OCI-LY3 (cell line): ENCODE measurements around the gene TBX2.
"Not testable (repeated sequence)": the region's sequence is repeated elsewhere in the genome, so short reads cannot be mapped to it uniquely, and the experiment has no call there.

Experiments used
- H2AFZ ChIP-seq: fragments of 200-600, 300-600 bp; shearing (Covaris generic); 2 replicates; pipeline ENCODE4 v1.6.0; 2014; ENCODE audit warnings: antibody characterized with exemption, low read depth, low read length
- H3K27ac ChIP-seq: fragments of 200-600, 300-600 bp; sonication (generic); 2 replicates; pipeline ENCODE4 v1.5.1; 2014; ENCODE audit warnings: mild to moderate bottlenecking, low read length, moderate library complexity, mixed read lengths
- H3K27me3 ChIP-seq: fragments of 200-600, 300-600 bp; sonication (generic); 2 replicates; pipeline ENCODE4 v1.6.1; 2014; ENCODE audit warnings: low read depth, low read length, mixed read lengths
- H3K36me3 ChIP-seq: fragments of 200-600, 300-600 bp; sonication (generic); replicated peaks from 2 replicates; pipeline ENCODE3; 2014; ENCODE audit warnings: low read depth, low read length, mixed read lengths
- H3K4me1 ChIP-seq: fragments of 300-600, 200-600 bp; sonication (generic); 2 replicates; pipeline ENCODE4 v1.6.1; 2014; ENCODE audit warnings: low read length, mixed read lengths
- H3K4me2 ChIP-seq: fragments of 200-600, 300-600 bp; sonication (generic); 2 replicates; pipeline ENCODE4 v1.6.1; 2014; ENCODE audit warnings: low read length, mixed read lengths
- H3K4me3 ChIP-seq: fragments of 300-600, 200-600 bp; sonication (generic); 2 replicates; pipeline ENCODE4 v1.5.1; 2014; ENCODE audit warnings: antibody characterized with exemption, mild to moderate bottlenecking, low read length, moderate library complexity
- H3K79me2 ChIP-seq: fragments of 300-600, 200-600 bp; shearing (Covaris generic); 2 replicates; pipeline ENCODE4 v1.6.1; 2014; ENCODE audit warnings: mild to moderate bottlenecking, low read length, mixed read lengths
- H3K9ac ChIP-seq: fragments of 300-600, 200-600 bp; shearing (Covaris generic); 2 replicates; pipeline ENCODE4 v1.6.0; 2014; ENCODE audit warnings: mild to moderate bottlenecking, low read length, moderate library complexity
- H3K9me3 ChIP-seq: fragments of 200-600, 300-600 bp; shearing (Covaris generic); 2 replicates; pipeline ENCODE4 v1.6.1; 2014; ENCODE audit warnings: low read length, mixed read lengths; ENCODE audit not compliant: insufficient read depth
- H4K20me1 ChIP-seq: fragments of 200-600, 300-600 bp; sonication (generic); 2 replicates; pipeline ENCODE4 v1.6.1; 2016; ENCODE audit warnings: low read length, mixed read lengths; ENCODE audit not compliant: insufficient read depth
- EZH2phosphoT487 ChIP-seq: fragments of 200-600 bp; shearing (Covaris generic); IDR thresholded peaks from 2 replicates; pipeline ENCODE4 v1.6.1; 2018; ENCODE audit warnings: antibody characterized with exemption, mixed run types, low read depth
- TF ChIP-seq, protein P1 (sequence below): fragments of 200-600, 300-600 bp; sonication (generic); IDR thresholded peaks from 2 replicates; pipeline ENCODE4 v1.5.1; 2014; ENCODE audit warnings: antibody characterized with exemption, low read length, low read depth

The TBX2 gene

DNA sequence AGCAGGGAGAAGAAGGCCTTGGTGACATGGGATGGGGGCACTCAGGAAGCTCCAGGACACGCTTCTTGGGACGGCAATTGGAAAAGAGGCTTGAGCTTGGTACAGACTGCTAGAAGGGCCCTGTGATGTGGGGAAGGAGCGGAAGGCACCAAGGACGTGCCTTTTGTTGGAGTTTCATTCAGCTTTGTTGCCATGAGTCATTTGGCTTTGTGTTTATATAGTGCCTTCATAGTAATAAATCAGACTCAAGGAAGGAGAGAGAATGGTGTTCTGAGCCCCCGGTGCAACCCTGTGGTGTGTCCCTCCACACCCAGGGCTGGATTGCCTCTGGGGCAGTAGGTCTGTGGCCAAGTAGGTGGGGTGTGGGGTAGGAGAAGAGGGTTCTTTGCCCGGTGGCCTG, 45.2 kb downstream of the TBX2 start:
- Histone ChIP-seq H3K9ac (no peak overlapping the region), H3K4me3 (no peak overlapping the region), H3K79me2 (no peaks in the 10 kb centered on the region), H3K4me2 (no peak overlapping the region), H3K4me1 (peaks cover 15% of the 10 kb centered on the region), H3K9me3 (no peaks in the 10 kb centered on the region), H2AFZ (no peak overlapping the region), H3K36me3 (no peaks in the 10 kb centered on the region), H4K20me1 (no peaks in the 10 kb centered on the region), H3K27ac (no peak overlapping the region), H3K27me3 (no peaks in the 10 kb centered on the region)
- TF ChIP-seq EZH2phosphoT487 = no peak
- TF ChIP-seq, protein P1, sequence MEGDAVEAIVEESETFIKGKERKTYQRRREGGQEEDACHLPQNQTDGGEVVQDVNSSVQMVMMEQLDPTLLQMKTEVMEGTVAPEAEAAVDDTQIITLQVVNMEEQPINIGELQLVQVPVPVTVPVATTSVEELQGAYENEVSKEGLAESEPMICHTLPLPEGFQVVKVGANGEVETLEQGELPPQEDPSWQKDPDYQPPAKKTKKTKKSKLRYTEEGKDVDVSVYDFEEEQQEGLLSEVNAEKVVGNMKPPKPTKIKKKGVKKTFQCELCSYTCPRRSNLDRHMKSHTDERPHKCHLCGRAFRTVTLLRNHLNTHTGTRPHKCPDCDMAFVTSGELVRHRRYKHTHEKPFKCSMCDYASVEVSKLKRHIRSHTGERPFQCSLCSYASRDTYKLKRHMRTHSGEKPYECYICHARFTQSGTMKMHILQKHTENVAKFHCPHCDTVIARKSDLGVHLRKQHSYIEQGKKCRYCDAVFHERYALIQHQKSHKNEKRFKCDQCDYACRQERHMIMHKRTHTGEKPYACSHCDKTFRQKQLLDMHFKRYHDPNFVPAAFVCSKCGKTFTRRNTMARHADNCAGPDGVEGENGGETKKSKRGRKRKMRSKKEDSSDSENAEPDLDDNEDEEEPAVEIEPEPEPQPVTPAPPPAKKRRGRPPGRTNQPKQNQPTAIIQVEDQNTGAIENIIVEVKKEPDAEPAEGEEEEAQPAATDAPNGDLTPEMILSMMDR = no peak

DNA sequence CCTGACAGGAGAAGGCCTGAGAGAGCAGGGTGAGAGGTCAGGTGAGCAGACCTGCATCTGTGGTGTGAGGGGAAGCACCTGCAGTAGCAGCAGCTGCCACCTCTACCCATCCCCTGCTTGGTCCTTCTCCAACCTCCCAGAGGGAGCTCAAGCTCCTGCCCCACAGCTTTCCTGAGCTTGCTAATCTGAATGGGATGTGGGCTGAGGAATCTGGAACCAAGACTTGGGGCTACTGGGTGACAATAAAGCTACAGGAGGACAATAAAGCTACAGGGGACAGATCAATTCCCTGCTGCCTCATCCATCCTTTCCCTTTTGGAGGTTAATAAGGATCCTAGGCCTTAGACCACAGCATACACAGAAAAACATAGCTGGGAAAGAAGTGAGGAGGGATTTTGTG, 47.7 kb downstream of the TBX2 start:
- Histone ChIP-seq H2AFZ (no peak overlapping the region), H3K27me3 (no peaks in the 10 kb centered on the region), H3K36me3 (no peaks in the 10 kb centered on the region), H3K79me2 (no peaks in the 10 kb centered on the region), H4K20me1 (no peaks in the 10 kb centered on the region), H3K4me3 (no peak overlapping the region), H3K27ac (no peak overlapping the region), H3K4me1 (peaks cover 6% of the 10 kb centered on the region; the same call in 1 of the 2 replicates), H3K9me3 (no peaks in the 10 kb centered on the region), H3K4me2 (no peak overlapping the region), H3K9ac (no peak overlapping the region)
- TF ChIP-seq EZH2phosphoT487 = no peak
- TF ChIP-seq, protein P1 = no peak

DNA sequence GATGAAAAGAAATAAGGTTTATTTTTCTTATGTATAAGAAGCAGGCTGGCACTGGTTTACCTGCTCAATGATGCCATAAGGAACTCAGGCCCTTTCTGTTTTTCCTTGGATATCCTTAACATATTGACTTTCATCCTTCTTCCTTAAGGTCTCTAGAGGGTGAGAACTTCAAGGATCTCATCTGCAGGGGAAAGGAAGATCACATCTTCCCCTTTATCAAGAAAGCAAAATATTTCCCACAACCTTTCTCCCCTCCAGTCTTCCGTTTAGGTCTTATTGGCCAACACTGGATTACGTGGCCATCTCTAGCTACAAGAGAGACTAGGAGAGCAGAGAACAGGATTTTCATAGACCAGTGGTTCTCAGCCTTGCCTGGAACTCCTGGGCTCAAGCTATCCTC, 48.4 kb downstream of the TBX2 start:
- peaks cover 6% of the 10 kb centered on the region; the same call in 1 of the 2 replicates for H3K4me1 ChIP-seq
- H3K9ac ChIP-seq = no peak overlapping the region
- no peaks in the 10 kb centered on the region for H3K27me3 ChIP-seq
- H3K4me3 ChIP-seq = no peak overlapping the region
- no peak overlapping the region for H3K27ac ChIP-seq
- no peaks in the 10 kb centered on the region for H3K79me2 ChIP-seq
- no peak overlapping the region for H3K4me2 ChIP-seq
- H4K20me1 ChIP-seq = no peaks in the 10 kb centered on the region
- H3K9me3 ChIP-seq = no peaks in the 10 kb centered on the region
- TF ChIP-seq, protein P1 = no peak
- no peak for TF ChIP-seq EZH2phosphoT487
- H2AFZ ChIP-seq = no peak overlapping the region
- H3K36me3 ChIP-seq = no peaks in the 10 kb centered on the region

DNA sequence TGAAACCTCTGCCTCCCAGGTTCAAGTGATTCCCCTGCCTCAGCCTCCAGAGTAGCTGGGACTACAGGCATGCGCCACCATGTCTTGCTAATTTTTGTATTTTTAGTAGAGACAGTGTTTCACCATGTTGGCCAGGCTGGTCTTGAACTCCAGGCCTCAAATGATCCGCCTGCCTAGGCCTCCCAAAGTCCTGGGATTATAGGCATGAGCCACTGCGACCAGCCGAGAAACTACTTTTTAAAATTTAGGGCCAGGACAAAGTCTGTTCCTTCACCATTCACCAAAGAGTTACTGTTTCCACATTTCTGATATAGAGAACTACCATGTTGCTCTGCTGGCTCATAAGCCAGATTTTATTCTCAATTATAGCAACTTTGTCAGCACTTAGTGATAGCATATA, 49.5 kb downstream of the TBX2 start:
- H3K36me3 ChIP-seq, H3K9ac ChIP-seq, H3K9me3 ChIP-seq, H3K79me2 ChIP-seq, H3K27me3 ChIP-seq, H2AFZ ChIP-seq, H3K27ac ChIP-seq, H3K4me3 ChIP-seq, H3K4me2 ChIP-seq, H4K20me1 ChIP-seq, H3K4me1 ChIP-seq: not testable (repeated sequence)
